Endothelial cell (in vitro differentiated cells): ENCODE measurements around the gene ARID1A. TPM values are rescaled to one million over a fixed set of nuclear protein-coding genes. Genes with fewer than 3 reads are reported as not detected.
A peak's percentile ranks its signal among the peaks of the same experiment; 100 is the strongest.

Source experiments
- DNase-seq: peaks from one replicate; pipeline ENCODE4 v3.0.0; 2021; ENCODE audit warnings: low spot score
- H3K27ac Mint-ChIP-seq: one replicate; pipeline ENCODE4 v1.8.0; 2021; ENCODE audit warnings: mixed read lengths, inconsistent platforms; ENCODE audit not compliant: unreplicated experiment
- H3K27me3 Mint-ChIP-seq: one replicate; pipeline ENCODE4 v1.8.0; 2021; ENCODE audit warnings: mild to moderate bottlenecking, moderate library complexity, mixed read lengths, inconsistent platforms; ENCODE audit not compliant: unreplicated experiment
- H3K36me3 Mint-ChIP-seq: one replicate; pipeline ENCODE4 v1.8.0; 2021; ENCODE audit warnings: mild to moderate bottlenecking, low read depth, mixed read lengths, inconsistent platforms; ENCODE audit not compliant: unreplicated experiment
- H3K4me1 Mint-ChIP-seq: one replicate; pipeline ENCODE4 v1.8.0; 2021; ENCODE audit warnings: mild to moderate bottlenecking, mixed read lengths, inconsistent platforms; ENCODE audit not compliant: unreplicated experiment
- H3K4me3 Mint-ChIP-seq: one replicate; pipeline ENCODE4 v1.8.0; 2021; ENCODE audit warnings: mild to moderate bottlenecking, mixed read lengths, inconsistent platforms; ENCODE audit not compliant: unreplicated experiment
- H3K9me3 Mint-ChIP-seq: one replicate; pipeline ENCODE4 v1.8.0; 2021; ENCODE audit warnings: mixed read lengths, inconsistent platforms; ENCODE audit not compliant: unreplicated experiment
- CTCF ChIP-seq: fragments of 200-600 bp; sonication (generic); IDR thresholded peaks from one replicate; pipeline ENCODE4 v1.5.0; 2021; ENCODE audit warnings: antibody characterized with exemption; ENCODE audit not compliant: unreplicated experiment
- total RNA-seq: library from RNA; stranded (reverse); fragmentation: NEBNext Ultra II Directional; extraction: Animal tissue kit (Norgen Biotek cat#: 25700); gene quantifications from one replicate; pipeline ENCODE4 v1.2.1, GENCODE V29; 2021; ENCODE audit not compliant: unreplicated experiment

The ARID1A gene
- total RNA-seq, 1 donor from 2014 or later: 115 TPM

- peaks cover 18% of the 10 kb centered on the region for H3K36me3 Mint-ChIP-seq
- H3K4me1 Mint-ChIP-seq: peaks cover 60% of the 10 kb centered on the region
- no peak for TF ChIP-seq CTCF
- H3K27me3 Mint-ChIP-seq: peaks cover 7% of the 10 kb centered on the region
- DNase-seq: no peak
- H3K9me3 Mint-ChIP-seq: no peaks in the 10 kb centered on the region
- H3K4me3 Mint-ChIP-seq: no peak overlapping the region
- no peak overlapping the region for H3K27ac Mint-ChIP-seq
Observed at GRCh38 chr1:26727476-26727875, 31.7 kb downstream of the ARID1A start.

GRCh38 chr1:26728645-26729044, 32.8 kb downstream of the ARID1A start:
- TF ChIP-seq CTCF: no peak
- Mint-ChIP-seq H3K4me1 (peaks cover 59% of the 10 kb centered on the region), H3K4me3 (no peak overlapping the region), H3K36me3 (peaks cover 21% of the 10 kb centered on the region), H3K27ac (peak overlapping the region; percentile 3), H3K9me3 (no peaks in the 10 kb centered on the region), H3K27me3 (peaks cover 7% of the 10 kb centered on the region)
- DNase-seq: no peak

GRCh38 chr1:26729633-26730032, 33.8 kb downstream of the ARID1A start:
- Mint-ChIP-seq H3K4me3 (no peak overlapping the region), H3K4me1 (peaks cover 57% of the 10 kb centered on the region), H3K27me3 (peaks cover 3% of the 10 kb centered on the region), H3K27ac (no peak overlapping the region), H3K9me3 (no peaks in the 10 kb centered on the region), H3K36me3 (peaks cover 21% of the 10 kb centered on the region)
- no peak for TF ChIP-seq CTCF
- DNase-seq: no peak

GRCh38 chr1:26730695-26731094, 34.9 kb downstream of the ARID1A start:
- H3K9me3 Mint-ChIP-seq: no peaks in the 10 kb centered on the region
- peak overlapping the region; percentile 82 for H3K27ac Mint-ChIP-seq
- TF ChIP-seq CTCF: no peak
- H3K4me3 Mint-ChIP-seq: peak overlapping the region; percentile 10
- peaks cover 23% of the 10 kb centered on the region for H3K36me3 Mint-ChIP-seq
- peaks cover 51% of the 10 kb centered on the region for H3K4me1 Mint-ChIP-seq
- peaks cover 3% of the 10 kb centered on the region for H3K27me3 Mint-ChIP-seq
- no peak for DNase-seq

DNA sequence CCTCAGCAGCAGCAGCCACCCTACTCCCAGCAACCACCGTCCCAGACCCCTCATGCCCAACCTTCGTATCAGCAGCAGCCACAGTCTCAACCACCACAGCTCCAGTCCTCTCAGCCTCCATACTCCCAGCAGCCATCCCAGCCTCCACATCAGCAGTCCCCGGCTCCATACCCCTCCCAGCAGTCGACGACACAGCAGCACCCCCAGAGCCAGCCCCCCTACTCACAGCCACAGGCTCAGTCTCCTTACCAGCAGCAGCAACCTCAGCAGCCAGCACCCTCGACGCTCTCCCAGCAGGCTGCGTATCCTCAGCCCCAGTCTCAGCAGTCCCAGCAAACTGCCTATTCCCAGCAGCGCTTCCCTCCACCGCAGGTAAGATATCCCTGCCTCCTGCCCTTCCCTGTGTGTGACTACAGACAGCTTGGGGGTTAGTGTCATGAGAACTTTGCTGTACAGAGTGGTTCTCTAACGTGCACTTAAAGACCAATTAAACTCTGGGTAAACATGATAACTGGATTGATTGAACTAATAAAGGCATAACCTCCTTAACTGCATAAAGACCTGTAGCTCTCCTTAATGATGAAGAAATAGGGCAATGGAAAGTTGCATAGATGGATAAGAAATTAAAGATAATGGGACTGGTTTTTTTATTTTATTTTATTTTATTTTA, 35.6 kb downstream of the ARID1A start:
- Mint-ChIP-seq H3K36me3 (peaks cover 25% of the 10 kb centered on the region), H3K4me3 (peak overlapping the region; percentile 10), H3K9me3 (no peaks in the 10 kb centered on the region), H3K4me1 (peaks cover 47% of the 10 kb centered on the region), H3K27me3 (peaks cover 3% of the 10 kb centered on the region), H3K27ac (peak overlapping the region; percentile 82)
- no peak for TF ChIP-seq CTCF
- DNase-seq: no peak
